Activated T-cell treated with anti-CD3 and anti-CD28 coated beads, Interleukin-2, amount 50 U/mL, for 24 hours (primary cell): ENCODE data around the gene FBRSL1.
A peak's percentile ranks its signal among the peaks of the same experiment; 100 is the strongest.
"Not testable (repeated sequence)": the region's sequence is repeated elsewhere in the genome, so short reads cannot be mapped to it uniquely, and the experiment has no call there.

ENCODE experiments used
- DNase-seq: peaks from one replicate; pipeline ENCODE4 v3.0.0-alpha.2; 2020
- H3K27ac Mint-ChIP-seq: 2 replicates; pipeline ENCODE4 v1.8.0; 2020; ENCODE audit warnings: mild to moderate bottlenecking, mixed read lengths
- H3K27me3 Mint-ChIP-seq: 2 replicates; pipeline ENCODE4 v1.8.0; 2020; ENCODE audit warnings: mixed read lengths
- H3K36me3 Mint-ChIP-seq: 2 replicates; pipeline ENCODE4 v1.8.0; 2020; ENCODE audit warnings: low read depth, mixed read lengths
- H3K4me1 Mint-ChIP-seq: 2 replicates; pipeline ENCODE4 v1.8.0; 2020; ENCODE audit warnings: low read depth, mixed read lengths
- H3K4me3 Mint-ChIP-seq: 2 replicates; pipeline ENCODE4 v1.8.0; 2020; ENCODE audit warnings: mild to moderate bottlenecking, moderate library complexity, mixed read lengths
- H3K9me3 Mint-ChIP-seq: 2 replicates; pipeline ENCODE4 v1.8.0; 2020; ENCODE audit warnings: mixed read lengths

The FBRSL1 gene

DNA sequence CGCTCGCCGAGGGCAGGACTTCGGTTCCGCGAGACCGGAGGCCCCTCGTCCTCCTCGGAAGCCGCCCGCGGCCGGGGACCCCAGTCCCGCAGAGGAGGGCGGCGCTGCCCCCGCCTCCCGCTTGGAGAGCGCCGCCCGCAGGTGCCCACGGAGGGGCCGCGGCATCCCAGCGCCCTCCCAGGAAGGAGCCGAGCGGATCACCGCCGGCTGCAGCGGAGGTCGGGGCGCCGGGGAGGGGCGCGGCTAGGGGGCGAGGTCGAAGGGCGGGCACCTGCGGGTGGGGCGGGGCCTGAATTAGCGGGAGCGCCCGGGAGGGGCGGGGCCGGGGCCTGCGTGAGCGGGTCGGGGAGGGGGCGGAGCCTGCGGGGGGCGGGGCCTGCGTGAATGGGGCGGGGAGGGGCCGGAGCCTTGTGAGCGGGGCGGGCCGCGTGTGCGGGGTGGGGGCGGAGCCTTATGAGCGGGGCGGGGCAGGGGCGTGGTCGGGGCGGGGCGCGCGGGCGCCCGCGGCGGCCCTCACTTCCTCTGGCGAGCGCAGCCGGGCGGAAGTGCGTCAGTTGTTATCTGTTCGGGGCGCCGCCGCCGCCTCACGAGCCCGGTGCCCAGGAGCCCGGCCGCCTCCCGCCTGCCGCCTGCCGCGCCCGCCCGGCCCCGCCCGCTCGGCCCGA, at the start of gene FBRSL1:
TSS of gene FBRSL1 (plus strand) at position 550 of the 665 bp plus-strand sequence.
- H3K9me3 Mint-ChIP-seq = no peaks in the 10 kb centered on the region
- peaks cover 24% of the 10 kb centered on the region for H3K36me3 Mint-ChIP-seq

DNA sequence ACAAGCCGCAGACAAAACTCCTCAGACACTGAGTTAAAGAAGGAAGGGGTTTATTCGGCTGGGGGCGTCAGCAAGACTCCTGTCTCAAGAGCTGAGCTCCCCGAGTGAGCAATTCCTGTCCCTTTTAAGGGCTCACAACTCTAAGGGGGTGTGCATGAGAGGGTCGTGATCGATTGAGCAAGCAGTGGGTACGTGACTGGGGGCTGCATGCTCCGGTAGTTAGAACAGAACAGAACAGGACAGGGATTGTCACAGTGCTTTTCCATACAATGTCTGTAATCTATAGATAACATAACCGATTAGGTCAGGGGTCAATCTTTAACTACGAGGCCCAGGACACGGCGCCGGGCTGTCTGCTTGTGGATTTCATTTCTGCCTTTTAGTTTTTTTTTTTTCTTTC, 49.5 kb upstream of the FBRSL1 start:
- not testable (repeated sequence) for H3K27me3 Mint-ChIP-seq, H3K4me3 Mint-ChIP-seq, DNase-seq, H3K9me3 Mint-ChIP-seq, H3K36me3 Mint-ChIP-seq, H3K27ac Mint-ChIP-seq
- H3K4me1 Mint-ChIP-seq = peaks cover 66% of the 10 kb centered on the region

More for the DNA sequence above, at the start of gene FBRSL1:
- peak within 1 kb of the TSS; percentile 84 for H3K27ac Mint-ChIP-seq
- peaks cover 68% of the 10 kb centered on the region for H3K4me1 Mint-ChIP-seq
- peak; percentile 93 for DNase-seq
- H3K27me3 Mint-ChIP-seq = no peaks in the 10 kb centered on the region
- peak within 1 kb of the TSS; percentile 87 for H3K4me3 Mint-ChIP-seq

DNA sequence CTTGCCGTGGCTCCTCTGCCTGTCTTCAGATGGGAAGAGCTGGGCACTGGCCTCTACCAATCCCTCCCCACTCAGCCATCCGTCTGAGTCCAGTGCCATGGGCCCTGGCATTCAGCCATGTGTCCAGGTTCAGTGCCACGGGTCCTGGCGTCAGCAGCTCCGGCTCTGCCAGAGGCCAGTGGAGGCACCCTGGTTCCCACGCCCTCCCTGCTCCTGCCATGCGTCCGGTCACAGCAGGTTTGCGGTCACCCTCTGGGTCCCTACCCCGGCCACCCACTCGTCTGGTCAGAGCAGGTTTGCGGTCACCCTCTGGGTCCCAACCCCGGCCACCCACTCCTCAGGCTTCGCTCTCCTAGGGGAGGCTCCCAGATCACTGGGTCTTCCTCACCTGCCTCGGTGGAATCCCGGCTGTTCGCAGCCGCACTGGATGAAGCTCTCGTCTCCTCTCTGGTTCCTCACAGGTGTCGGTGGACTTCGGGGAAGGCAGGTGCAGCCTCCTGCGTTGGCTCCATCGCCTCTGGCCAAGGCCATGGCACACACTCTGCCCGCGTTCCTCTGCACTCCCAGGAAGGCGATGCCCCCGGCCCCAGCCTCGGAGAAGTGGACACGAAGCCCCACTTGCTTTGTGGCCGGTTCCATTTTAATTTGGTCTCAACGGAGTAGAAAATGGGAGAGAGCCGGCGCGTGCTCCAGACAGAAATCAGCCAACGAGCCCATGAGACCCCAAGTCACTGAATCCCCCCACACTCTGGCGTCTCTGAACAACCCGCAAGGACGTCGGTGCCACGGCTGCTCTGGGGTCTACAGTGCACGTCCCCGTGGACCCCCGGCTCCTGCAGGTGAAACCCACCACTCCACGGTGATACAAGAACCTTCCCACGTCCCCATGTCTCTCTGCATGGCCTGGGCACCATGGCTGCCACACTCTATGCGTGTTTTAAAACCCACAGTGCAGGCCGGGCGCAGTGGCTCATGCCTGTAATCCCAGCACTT, 47.8 kb upstream of the FBRSL1 start:
- H3K27ac Mint-ChIP-seq = peak overlapping the region; percentile 29
- H3K4me1 Mint-ChIP-seq = peaks cover 70% of the 10 kb centered on the region
- no peak overlapping the region for H3K4me3 Mint-ChIP-seq
- DNase-seq = no peak
- no peaks in the 10 kb centered on the region for H3K27me3 Mint-ChIP-seq
- peaks cover 3% of the 10 kb centered on the region for H3K36me3 Mint-ChIP-seq
- no peaks in the 10 kb centered on the region for H3K9me3 Mint-ChIP-seq

DNA sequence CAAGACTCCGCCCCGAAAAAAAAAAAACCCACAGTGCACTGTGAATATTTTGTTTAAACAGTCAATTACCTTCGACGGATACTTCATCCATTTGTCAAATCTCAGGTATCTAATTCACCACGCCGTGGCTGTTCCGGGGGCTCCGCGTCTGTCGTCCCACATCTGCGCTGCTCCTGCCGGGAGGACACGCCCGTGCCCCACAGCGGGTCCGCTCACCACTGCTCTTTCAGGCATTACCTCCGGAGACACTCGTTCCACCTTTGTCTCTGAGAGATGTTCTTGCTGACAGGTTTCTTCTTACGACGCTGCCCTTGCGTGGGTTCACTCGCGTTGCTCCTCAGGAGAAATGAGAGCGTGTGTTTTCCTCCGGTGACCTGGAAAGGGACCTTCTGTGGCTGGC, 46.9 kb upstream of the FBRSL1 start:
- H3K36me3 Mint-ChIP-seq = peaks cover 3% of the 10 kb centered on the region
- peak overlapping the region; percentile 99 for H3K27ac Mint-ChIP-seq
- no peak overlapping the region for H3K4me3 Mint-ChIP-seq
- no peak for DNase-seq
- H3K9me3 Mint-ChIP-seq = no peaks in the 10 kb centered on the region
- no peaks in the 10 kb centered on the region for H3K27me3 Mint-ChIP-seq
- H3K4me1 Mint-ChIP-seq = peaks cover 69% of the 10 kb centered on the region

DNA sequence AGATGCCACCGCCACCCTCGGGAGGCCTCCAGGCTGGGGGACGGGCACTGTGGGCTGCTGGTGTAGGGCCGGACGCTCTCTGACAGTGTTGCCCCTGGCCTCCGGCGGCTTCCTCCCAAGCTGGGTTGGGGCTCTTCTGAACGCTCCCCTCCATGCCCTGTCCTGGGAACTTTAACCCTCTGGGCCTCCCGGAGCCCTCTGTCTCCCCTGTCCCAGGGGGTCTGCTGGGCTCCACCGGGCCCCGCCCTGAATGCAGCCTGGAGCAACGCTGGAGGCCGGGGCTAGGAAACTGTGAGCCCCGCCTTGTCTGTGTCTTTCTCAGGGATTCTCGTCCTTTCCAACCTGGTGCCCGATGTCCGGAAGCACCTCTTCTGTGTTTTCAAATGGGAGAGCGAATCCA, 45.7 kb upstream of the FBRSL1 start:
- Mint-ChIP-seq H3K27me3 (no peaks in the 10 kb centered on the region), H3K4me1 (peaks cover 62% of the 10 kb centered on the region), H3K4me3 (peak overlapping the region; percentile 87)

DNA sequence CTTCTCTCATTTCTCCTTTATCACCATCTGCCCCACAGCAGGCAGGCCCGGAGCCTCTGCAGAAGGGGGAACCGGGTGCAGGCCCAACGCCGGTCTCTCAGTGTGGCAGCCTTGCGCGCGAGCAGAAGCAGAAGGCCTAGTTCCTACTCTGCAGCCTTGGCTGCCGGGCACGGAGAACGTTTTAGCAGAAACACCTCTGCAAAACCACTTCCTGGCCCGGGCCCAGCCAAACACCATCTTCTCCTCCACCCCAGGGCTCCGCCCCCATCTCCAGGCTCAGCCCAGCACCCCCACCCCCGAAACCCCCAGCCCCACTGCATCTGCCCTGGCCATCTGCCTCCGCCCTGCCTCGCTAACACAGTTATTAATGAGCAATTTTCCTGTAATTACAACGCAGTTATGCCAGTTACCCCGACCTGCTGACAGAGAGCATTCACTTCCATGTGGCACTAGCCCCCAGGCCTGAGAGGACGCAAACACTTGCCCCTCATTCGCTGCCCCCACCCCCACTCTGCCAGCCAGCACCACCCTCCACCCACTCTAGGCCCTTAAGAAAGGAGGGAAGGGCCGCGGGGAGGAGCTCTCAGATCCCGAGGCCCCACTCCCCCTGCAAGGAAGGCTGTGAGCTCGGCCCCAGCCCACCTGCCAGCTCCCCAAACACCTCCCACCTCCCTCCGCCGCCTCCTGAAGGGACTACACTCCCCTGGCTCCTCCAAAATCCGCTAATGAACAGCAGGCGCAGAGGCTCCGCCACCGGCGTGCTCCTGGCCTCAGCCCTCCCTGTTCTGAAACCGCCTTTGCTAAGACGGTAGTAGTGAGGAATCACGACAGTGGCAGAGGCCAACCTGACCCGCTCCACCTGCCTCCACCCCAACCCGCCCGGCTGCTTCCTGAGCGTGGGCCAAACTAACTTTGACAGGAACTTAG, 44.7 kb upstream of the FBRSL1 start:
- Mint-ChIP-seq H3K4me3 (peak overlapping the region; percentile 87), H3K9me3 (no peaks in the 10 kb centered on the region), H3K4me1 (peaks cover 61% of the 10 kb centered on the region), H3K27me3 (no peaks in the 10 kb centered on the region), H3K27ac (peak overlapping the region; percentile 99), H3K36me3 (peaks cover 3% of the 10 kb centered on the region)
- DNase-seq = peak; percentile 88

More for the DNA sequence above, 45.7 kb upstream of the FBRSL1 start:
- DNase-seq = peak; percentile 50
- H3K27ac Mint-ChIP-seq = peak overlapping the region; percentile 99
- H3K36me3 Mint-ChIP-seq = peaks cover 3% of the 10 kb centered on the region
- no peaks in the 10 kb centered on the region for H3K9me3 Mint-ChIP-seq

DNA sequence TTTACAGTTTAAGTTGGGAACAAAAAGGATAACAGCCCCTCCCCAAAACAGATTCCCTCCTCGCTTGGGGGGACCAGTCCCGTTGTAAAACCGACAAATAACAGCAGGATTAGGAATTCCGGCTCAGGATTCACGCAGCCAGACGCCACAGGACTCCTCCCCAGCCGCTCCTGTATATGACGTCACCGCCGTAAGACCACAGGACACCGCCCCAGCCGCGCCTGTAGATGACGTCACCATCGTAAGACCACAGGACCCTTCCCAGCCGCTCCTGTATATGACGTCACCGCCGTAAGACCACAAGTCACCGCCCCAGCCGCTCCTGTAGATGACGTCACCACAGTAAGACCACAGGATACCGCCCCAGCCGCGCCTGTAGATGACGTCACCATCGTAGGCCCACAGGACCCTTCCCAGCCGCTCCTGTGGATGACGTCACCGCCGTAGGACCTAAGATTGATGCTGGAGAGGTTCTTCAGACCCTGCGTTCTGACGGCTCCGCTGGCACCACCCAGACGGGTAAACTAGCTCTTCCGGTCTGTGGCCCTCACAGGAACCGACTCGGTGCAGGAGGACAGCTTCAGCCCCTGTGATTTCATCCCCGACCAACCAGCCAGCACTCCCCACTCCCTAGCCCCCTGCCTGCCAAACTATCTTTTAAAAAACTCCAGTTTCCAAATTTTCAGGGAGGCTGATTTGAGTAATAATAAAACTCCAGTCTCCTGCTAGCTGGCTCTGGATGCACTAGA, 43.9 kb upstream of the FBRSL1 start:
- Mint-ChIP-seq H3K4me1 (peaks cover 57% of the 10 kb centered on the region), H3K27ac (peak overlapping the region; percentile 99), H3K9me3 (no peaks in the 10 kb centered on the region), H3K36me3 (peaks cover 3% of the 10 kb centered on the region), H3K27me3 (no peaks in the 10 kb centered on the region), H3K4me3 (peak overlapping the region; percentile 87)
- DNase-seq = peak; percentile 72

DNA sequence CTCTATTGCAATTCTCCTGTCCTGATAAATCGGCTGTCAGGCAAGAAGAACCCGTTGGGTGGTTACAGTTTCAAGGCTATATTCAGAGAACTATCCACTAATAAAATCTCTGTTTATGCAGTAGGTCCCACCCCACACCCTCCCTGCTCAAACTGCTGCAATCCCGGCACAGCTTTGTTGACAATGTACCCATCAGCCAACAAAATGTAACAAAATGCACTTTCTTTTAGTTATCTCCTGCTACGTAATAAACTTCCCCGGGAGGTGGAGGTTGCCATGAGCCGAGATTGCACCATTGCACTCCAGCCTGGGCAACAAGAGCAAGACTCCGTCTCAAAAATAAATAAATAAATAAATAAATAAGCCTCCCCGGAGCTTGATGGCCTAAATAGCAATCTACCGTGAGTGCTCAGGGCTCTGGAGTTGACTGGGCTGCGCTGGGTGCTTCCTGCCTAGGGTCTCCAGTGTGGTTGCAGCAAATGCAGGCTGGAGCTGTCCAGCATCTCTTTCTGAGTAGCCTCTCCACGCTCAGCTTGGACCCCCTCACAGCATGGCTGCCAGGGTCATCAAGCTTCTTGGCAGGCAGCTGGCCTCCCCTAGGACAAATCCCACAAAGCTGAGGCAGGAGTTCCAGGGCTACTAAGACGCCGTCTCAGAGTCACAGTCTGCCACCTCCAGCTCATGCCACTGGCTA, 43.2 kb upstream of the FBRSL1 start:
- DNase-seq = no peak
- Mint-ChIP-seq H3K4me3 (no peak overlapping the region), H3K27me3 (no peaks in the 10 kb centered on the region), H3K27ac (peak overlapping the region; percentile 99), H3K4me1 (peaks cover 57% of the 10 kb centered on the region), H3K9me3 (no peaks in the 10 kb centered on the region), H3K36me3 (peaks cover 3% of the 10 kb centered on the region)

DNA sequence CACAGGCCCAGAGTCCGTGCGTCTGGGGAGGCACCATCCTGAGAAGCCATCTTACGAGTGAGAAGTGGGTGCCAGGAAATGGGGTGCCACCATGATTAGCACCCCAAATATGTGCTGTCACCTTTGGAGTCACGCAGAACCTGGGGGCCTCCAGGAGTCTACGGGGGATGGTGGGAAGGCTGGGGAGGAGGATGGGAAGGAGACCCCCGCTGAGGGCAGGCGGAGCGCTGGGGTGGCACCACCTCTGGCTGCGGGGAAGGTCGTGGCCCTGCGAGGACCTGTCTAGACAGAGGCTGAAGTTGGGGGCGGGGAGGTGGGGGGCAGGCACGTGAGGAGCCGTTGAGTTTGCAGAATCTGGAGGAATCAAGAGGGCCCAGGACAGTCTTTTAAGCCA, 42.6 kb upstream of the FBRSL1 start:
- no peak overlapping the region for H3K4me3 Mint-ChIP-seq
- peak overlapping the region; percentile 11 for H3K27ac Mint-ChIP-seq
- no peaks in the 10 kb centered on the region for H3K27me3 Mint-ChIP-seq
- H3K4me1 Mint-ChIP-seq = peaks cover 55% of the 10 kb centered on the region
- H3K36me3 Mint-ChIP-seq = peaks cover 3% of the 10 kb centered on the region
- DNase-seq = no peak
- H3K9me3 Mint-ChIP-seq = no peaks in the 10 kb centered on the region

DNA sequence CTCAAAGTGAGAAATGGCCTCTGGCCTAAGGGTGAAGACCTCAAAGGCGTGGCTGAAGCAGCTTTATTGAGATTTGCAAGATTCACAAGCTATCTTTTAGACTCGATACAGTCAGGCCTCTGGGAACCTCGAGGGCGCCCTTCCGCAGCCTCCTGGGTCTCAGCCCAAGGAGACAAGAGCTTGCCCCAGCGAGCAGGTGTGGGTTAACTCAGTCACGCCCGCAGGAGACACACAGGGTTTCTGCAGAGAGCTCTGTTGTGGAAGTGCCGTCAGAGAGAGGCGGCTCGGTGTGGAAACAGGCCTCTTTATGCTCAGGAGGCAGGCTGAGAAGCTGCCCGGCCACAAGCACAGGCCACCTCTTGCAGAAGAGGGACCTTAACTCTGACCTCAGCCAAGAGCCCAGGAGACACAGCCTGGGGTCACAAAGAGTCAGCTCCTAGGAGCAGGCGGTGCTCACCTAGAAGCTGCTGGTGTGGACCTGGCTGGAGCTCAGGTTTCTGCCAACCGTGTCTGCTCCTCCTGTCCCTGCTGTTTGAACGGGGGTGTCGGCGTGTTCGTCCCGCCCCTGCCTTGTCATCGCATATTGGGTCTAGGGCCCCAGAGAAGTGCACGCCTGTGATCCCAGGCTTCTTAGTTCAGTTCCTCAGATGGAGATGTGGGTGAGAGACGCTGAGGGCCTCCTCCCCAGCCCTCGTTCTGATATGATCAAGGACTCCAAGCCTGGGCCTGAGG, 42.1 kb upstream of the FBRSL1 start:
- H3K4me1 Mint-ChIP-seq = peaks cover 53% of the 10 kb centered on the region
- no peak overlapping the region for H3K27ac Mint-ChIP-seq
- no peaks in the 10 kb centered on the region for H3K9me3 Mint-ChIP-seq
- DNase-seq = no peak
- no peak overlapping the region for H3K4me3 Mint-ChIP-seq
- H3K36me3 Mint-ChIP-seq = peaks cover 3% of the 10 kb centered on the region
- no peaks in the 10 kb centered on the region for H3K27me3 Mint-ChIP-seq

DNA sequence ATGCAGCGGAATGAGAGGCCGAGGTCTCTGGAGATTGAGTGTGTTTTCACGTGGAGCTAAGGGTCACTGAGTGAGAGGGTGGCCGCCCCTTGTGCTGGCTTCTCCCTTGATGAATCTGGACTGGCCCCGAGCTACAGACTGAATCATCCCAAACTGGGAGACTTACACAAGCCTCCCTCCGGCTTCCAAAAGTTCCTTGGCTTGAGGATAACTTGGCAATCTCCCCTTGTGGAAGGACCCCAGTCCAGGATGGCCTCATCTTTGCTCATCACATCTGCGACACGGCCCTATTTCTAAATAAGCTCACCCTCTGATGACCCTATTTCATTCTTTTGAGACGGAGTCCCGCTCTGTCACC, 41.5 kb upstream of the FBRSL1 start:
- no peaks in the 10 kb centered on the region for H3K9me3 Mint-ChIP-seq
- no peak overlapping the region for H3K4me3 Mint-ChIP-seq
- H3K4me1 Mint-ChIP-seq = peaks cover 48% of the 10 kb centered on the region

DNA sequence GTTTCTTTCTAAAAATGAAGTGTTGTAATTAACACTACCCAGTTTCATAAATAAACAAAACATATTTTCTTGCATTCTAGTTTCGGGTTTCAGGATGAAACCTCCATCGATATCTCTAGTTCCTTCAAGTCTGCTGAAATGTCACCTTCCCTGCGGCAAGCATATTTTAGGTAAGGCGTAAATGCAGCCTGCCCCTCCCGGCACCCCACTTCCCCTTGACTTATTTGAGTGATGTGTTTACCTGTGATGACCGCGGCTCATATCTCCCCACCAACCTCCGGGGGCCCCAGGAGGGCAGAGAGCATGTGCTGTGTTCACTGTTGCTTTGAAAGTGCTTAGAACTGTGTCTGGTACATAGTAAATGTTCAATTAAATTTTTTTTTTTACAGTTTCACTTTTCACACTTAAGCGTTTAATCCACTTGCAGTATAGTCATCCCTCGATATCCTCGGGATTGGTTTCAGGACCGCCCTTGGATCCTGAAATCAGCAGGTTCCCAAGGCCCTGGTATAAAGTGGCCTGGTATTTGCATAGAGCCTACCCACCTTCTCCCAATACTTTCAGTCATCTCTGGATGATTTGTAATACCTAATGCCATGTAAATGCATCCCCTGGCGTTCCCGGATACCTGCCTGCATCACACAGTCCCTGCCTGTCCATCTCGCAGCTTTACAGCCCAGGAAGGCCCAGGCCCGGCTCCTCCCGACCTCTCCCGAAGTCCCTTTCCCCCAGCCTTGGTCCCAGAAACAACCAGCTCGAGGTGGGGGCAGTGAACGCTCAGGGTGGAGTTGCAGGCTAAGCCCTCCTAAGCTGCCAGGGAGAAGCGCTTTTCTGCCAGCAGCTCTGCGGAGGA, 40.2 kb upstream of the FBRSL1 start:
- Mint-ChIP-seq H3K27ac (peak overlapping the region; percentile 39), H3K36me3 (peaks cover 2% of the 10 kb centered on the region), H3K27me3 (no peaks in the 10 kb centered on the region), H3K4me3 (no peak overlapping the region), H3K9me3 (no peaks in the 10 kb centered on the region), H3K4me1 (peaks cover 35% of the 10 kb centered on the region)
- no peak for DNase-seq

More for the DNA sequence above, 41.5 kb upstream of the FBRSL1 start:
- Mint-ChIP-seq H3K36me3 (peaks cover 3% of the 10 kb centered on the region), H3K27ac (no peak overlapping the region), H3K27me3 (no peaks in the 10 kb centered on the region)
- DNase-seq = no peak
